Body of pancreas (tissue), 4 donors: ENCODE measurements around the gene MR1.

Experiments used
- POLR2A ChIP-seq, 3 donors: fragments of 450-650 bp; IDR thresholded peaks; one replicate each; pipeline ENCODE4 v1.6.1; 2016; ENCODE audit warnings: antibody characterized with exemption in 3 of 3, mild to moderate bottlenecking in 2 of 3
- TF ChIP-seq, protein P1 (sequence below), 7 experiments: fragments of 450-650 bp in 4 of 7; fragments of 200-600 bp in 3 of 7; sonication (generic) in 3 of 7; IDR thresholded peaks; one replicate each; pipeline ENCODE4 v1.5.1; 2016 to 2019; ENCODE audit warnings: antibody characterized with exemption in 7 of 7

DNA sequence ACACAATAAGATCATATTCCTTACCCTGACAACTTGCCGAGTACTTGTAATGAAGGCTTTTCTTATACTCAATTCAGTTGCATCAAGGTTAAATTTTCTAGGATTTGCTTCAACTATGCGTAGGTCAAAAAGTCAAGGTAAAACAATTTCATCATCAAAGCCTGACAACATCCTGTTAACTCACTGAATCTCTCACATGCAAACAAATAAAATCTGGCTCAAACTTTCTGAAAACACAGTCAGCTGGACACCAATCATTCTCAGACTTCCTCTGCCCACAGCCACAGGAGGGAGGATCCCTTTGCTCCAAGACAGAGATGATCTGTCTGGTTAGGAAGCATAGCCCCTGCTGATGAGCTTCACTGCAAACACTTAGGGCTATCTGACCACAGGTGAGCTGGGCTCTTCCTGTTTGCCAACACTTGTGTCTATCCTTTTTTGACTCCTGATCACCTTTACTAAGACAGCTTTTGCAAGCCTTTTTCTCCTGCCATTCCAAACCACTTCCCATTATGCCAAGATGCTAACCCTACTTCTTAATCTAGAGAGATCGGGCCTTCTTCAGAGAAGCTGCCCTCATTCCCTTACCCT lies 31.1 kb upstream of the MR1 start:
- TF ChIP-seq, protein P1, sequence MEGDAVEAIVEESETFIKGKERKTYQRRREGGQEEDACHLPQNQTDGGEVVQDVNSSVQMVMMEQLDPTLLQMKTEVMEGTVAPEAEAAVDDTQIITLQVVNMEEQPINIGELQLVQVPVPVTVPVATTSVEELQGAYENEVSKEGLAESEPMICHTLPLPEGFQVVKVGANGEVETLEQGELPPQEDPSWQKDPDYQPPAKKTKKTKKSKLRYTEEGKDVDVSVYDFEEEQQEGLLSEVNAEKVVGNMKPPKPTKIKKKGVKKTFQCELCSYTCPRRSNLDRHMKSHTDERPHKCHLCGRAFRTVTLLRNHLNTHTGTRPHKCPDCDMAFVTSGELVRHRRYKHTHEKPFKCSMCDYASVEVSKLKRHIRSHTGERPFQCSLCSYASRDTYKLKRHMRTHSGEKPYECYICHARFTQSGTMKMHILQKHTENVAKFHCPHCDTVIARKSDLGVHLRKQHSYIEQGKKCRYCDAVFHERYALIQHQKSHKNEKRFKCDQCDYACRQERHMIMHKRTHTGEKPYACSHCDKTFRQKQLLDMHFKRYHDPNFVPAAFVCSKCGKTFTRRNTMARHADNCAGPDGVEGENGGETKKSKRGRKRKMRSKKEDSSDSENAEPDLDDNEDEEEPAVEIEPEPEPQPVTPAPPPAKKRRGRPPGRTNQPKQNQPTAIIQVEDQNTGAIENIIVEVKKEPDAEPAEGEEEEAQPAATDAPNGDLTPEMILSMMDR (IDR thresholded peaks at IDR 0.05), result no peak
- TF ChIP-seq POLR2A (IDR thresholded peaks at IDR 0.05), result no peak
